HG03469 (cell line): Measurements from ENCODE around the gene SCAMP1.
"Not testable (repeated sequence)": the region's sequence is repeated elsewhere in the genome, so short reads cannot be mapped to it uniquely, and the experiment has no call there.

Source experiments
- ATAC-seq: cut with Tn5 transposase; IDR thresholded peaks from one replicate; pipeline ENCODE4 v1.9.1; 2021; ENCODE audit warnings: mild to moderate bottlenecking, moderate library complexity, moderate number of reproducible peaks; ENCODE audit not compliant: unreplicated experiment

Gene SCAMP1

GRCh38 chr5:78419396-78419795, 59.0 kb downstream of the SCAMP1 start:
- ATAC-seq: no peak

- ATAC-seq: no peak
Observed at GRCh38 chr5:78420548-78420947, 60.1 kb downstream of the SCAMP1 start.

GRCh38 chr5:78424665-78425064, 64.2 kb downstream of the SCAMP1 start:
- no peak for ATAC-seq

- ATAC-seq: no peak
Observed at GRCh38 chr5:78429332-78429980, 69.0 kb downstream of the SCAMP1 start.

- ATAC-seq: no peak
Observed at GRCh38 chr5:78430866-78431265, 70.4 kb downstream of the SCAMP1 start.

- no peak for ATAC-seq
Observed at GRCh38 chr5:78433972-78434371, 73.6 kb downstream of the SCAMP1 start.

GRCh38 chr5:78447775-78448424, 87.5 kb downstream of the SCAMP1 start:
- ATAC-seq: no peak

- no peak for ATAC-seq
Observed at GRCh38 chr5:78449103-78449502, 88.7 kb downstream of the SCAMP1 start.

- ATAC-seq: not testable (repeated sequence)
Observed at GRCh38 chr5:78457507-78457906, 97.1 kb downstream of the SCAMP1 start.

- no peak for ATAC-seq
Observed at GRCh38 chr5:78458843-78459242, 98.4 kb downstream of the SCAMP1 start.

GRCh38 chr5:78467140-78467539, 106.7 kb downstream of the SCAMP1 start:
- ATAC-seq: no peak

- ATAC-seq: no peak
Observed at GRCh38 chr5:78467752-78468357, 107.4 kb downstream of the SCAMP1 start.

GRCh38 chr5:78471896-78472295, 111.5 kb downstream of the SCAMP1 start:
- no peak for ATAC-seq

GRCh38 chr5:78472469-78473106, 112.2 kb downstream of the SCAMP1 start:
- ATAC-seq: no peak

GRCh38 chr5:78473751-78474150, 113.3 kb downstream of the SCAMP1 start:
- ATAC-seq: no peak

- no peak for ATAC-seq
Observed at GRCh38 chr5:78475370-78475769, 115.0 kb downstream of the SCAMP1 start.

GRCh38 chr5:78476795-78477194, 116.4 kb downstream of the SCAMP1 start:
- ATAC-seq: no peak

GRCh38 chr5:78482948-78483347, 122.5 kb downstream of the SCAMP1 start:
- ATAC-seq: no peak

GRCh38 chr5:78483809-78484521, 123.5 kb downstream of the SCAMP1 start:
- no peak for ATAC-seq

- no peak for ATAC-seq
Observed at GRCh38 chr5:78486218-78486617, 125.8 kb downstream of the SCAMP1 start.

GRCh38 chr5:78487846-78488245, 127.4 kb downstream of the SCAMP1 start:
- ATAC-seq: no peak
